Activated CD4-positive, alpha-beta T cell treated with anti-CD3 and anti-CD28 coated beads, Interleukin-2, amount 50 U/mL, for 48 hours (primary cell): Measurements from ENCODE around the gene RHBDL1.

Experiments used
- DNase-seq, 2 experiments: peaks; one replicate each; pipeline ENCODE4 v3.0.0-alpha.2; 2020

Gene RHBDL1

DNA sequence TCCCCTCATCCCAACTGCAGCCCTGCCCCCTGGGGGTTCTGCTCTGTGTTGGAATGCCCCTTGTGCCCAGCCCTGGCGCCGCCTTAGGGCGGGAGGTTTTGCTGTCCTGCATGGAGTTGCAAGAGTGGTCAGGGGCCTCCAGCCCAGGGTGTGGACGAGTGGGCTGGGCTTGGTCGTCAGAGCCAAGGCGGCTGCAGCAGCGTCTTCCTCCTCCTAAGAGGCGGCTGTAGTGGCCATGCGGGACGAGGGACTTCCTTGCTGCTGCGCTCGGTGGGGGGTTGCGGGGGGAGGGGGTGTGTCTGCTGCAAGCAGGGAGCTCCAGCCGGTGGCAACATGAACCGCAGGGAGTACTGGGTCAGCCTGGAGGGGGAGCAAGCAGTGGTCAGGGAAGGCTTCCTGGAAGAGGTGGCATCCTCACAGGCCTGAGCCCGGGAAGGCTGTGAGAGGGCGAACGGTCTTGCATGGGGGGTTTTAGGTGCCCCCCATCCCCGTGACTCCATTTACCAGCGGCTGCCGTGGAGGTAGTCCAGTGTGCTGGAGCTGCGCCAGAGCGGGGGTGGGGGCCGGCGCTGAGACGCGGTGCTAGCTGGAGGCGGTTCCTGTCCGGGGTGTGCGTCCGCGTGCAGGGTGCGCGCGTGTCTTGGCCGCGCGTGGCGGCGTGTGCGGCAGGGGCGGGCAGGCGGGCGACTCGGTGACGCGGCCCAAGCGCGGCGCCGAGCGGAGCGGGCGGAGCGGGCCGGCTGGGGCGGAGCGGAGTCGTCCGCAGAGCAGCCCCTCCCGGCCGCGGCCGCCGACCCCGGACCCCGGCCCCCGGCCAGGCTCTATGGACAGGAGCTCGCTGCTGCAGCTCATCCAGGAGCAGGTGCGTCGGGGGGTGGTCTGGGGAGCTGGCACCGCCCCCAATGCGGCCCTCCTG, at the start of gene RHBDL1:
TSS of gene RHBDL1 (plus strand) at position 704 of the 916 bp plus-strand sequence. CDS start at position 824, 120 bp downstream.
- DNase-seq: no peak

DNA sequence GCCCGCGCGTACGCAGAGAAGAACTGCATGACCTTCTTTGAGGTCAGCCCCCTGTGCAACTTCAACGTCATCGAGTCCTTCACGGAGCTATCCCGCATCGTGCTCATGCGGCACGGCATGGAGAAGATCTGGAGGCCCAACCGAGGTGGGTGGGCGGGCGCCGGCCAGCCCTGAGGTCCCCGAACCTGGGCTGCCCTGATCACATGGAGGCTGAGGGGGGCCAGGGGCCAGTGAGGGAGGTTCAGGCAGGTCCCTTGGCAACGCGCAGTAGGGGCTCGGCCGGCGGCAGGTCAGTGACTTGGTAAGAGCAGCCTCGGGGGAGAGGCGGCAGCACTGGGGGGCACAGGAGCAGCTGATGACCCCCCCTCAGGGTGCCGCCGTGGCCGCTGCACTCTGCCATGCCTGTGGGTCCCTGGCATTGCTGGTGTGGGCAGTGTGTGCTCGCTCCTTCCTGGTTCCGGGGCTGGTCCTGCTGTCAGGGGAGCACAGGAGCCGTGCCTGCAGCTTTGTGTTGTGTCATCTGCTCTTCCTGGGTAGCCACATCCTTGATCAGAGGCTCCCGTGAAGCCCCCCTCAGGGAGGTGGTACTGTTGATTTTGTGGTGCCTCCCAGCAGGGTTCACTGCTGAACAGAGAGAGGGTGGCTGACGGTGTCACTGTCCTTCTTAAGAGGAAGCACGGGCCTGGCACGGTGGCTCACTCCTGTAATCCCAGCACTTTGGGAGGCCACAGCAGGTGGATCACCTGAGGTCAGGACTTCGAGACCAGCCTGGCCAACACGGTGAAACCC, 49.3 kb upstream of the RHBDL1 start:
- no peak for DNase-seq

DNA sequence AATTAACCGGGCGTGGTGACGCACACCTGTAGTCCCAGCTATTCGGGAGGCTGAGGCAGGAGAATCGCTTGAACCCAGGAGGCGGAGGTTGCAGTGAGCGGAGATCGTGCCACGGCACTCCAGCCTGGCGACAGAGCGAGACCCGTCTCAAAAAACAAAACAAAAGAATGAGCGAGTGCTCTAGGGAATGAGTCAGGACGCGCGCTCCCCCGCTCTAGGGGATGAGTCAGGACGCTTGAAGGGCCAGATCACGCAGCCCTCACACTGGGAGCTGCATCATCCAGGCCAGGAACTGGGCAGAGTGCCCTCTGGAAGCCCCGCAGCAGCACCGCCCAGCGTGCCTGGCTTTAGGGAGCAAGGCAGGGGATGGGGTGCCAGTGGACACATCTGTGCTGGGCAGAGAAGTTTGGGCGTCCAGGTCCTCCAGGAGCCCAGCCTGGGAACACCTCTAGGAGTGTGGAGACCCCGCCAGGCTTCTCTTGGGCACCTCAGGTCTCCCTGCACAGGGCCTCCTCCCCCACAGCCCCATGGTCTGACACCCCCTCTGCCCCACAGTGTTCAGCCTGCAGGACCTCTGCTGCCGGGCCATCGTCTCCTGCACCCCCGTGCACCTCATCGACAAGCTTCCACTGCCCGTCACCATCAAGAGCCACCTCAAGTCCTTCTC, 48.6 kb upstream of the RHBDL1 start:
- DNase-seq: no peak

DNA sequence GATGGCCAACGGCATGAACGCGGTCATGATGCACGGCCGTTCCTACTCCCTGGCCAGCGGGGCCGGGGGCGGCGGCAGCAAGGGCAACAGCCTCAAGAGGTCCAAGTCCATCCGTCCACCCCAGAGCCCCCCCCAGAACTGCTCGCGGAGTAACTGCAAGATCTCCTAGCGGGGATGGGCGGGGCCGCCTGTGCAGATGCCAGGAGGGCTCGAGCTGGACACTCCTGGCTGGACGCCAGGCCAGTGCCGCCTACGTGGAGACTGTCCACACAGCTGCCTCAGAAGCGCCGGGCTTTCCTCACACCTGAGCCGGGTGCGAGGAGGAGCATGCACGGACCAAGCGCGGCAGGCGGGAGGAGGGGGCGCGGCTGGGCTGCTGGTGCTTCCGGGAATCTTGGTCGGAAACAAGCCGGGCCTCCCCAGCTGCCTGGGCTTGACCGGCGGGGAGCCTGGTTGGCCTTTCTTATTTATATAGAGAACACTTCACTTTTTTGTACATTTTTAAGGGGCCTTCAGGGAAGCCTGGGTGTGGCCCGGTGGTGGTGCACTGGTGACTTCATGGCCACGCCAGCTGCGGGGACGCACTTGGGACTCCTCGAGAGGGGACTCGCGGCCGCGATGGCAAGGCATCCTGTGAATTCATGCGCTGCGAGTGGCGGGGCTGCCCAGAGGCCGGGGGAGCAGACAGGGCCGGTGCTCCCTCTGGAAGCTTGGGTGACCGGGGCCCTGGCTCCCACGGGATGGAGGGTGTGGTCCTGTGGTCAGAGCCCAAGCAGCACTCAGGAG, 47.8 kb upstream of the RHBDL1 start:
- DNase-seq: no peak

DNA sequence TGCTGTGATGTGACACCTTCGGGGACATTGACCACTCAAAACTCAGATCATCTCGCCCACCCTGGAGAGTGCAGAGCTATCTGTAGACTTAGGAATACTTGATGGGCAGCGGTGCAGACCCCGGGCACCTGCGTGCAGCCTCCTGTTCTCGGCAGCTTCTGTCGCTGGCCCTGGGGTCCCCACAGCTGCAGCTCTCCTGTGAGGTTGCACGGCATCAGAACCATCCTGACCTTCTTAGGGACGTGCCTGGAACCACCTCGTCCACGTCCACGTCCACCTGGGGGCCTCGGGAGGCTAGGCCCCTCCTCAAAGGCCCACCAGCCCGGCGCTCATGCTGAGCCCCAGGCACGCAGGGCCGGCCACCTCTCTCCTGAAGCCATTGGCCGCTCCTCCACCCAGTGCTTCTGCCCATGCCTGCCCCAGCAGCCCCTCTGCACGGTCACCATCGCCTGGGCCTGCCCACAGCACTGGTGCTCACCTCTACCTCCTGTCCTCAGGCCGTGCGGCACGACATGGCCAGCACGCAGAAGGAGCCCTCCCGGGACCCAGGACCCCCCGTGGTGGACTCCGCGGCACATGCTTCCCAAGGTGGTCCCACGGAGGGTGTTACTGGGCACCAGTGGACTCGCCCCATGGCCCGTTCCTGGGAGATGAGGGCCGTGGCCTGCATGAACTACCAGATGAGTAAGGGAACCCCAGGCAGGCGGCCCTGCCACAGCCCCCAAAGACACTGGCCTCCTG, 47.0 kb upstream of the RHBDL1 start:
- DNase-seq: no peak

DNA sequence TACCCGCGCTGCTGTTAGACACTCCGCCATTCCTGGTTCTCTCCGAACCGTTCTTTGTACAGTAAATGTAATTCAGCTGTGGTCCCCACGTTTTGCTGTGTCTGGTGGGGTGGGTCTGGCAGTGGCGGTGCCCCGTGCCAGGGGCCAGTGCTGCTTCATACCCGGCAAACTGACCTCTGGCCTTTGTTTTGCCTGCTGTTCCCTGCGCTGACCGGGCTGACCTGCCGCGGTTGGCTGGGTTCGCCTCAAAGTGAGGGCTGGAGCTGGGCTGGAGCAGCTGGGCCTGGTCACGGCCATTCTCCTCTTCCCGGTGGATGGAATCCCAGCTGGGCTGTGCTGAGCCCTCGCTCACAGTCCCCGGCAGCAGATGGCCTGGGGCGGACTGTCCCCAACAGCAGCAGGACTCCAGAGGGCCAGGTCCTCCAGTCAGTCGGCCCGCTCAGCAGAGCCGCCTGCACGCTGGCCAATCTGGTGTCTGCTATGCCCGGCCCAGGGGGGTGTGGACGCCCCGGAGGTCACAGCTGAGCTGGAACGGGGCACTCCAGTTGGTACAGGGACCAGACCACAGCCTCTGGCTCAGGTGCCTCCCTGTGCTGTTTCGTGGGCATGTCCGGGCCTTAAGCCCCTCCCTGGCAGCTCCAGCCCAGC, 46.2 kb upstream of the RHBDL1 start:
- DNase-seq: no peak

DNA sequence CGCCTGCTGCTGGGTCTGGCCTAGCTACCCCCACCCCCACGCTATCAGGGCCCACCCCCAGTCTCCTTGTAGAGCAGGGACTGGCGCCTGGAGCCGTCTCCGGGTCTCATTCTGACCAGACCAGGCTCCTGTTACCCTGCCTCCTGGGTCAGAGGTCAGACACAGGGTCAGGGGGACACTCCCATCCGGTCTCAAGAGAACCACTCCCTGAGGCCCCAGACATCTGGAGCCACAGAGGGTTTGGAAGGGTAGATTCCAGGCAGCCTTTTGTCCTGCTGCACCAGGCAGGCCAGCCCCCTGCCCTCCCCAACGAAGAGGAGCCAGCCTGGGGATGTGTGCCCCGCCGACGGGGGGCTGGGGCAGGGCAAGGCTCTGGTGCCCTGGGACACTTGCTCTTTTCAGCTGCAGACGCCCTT, 45.6 kb upstream of the RHBDL1 start:
- DNase-seq: no peak

DNA sequence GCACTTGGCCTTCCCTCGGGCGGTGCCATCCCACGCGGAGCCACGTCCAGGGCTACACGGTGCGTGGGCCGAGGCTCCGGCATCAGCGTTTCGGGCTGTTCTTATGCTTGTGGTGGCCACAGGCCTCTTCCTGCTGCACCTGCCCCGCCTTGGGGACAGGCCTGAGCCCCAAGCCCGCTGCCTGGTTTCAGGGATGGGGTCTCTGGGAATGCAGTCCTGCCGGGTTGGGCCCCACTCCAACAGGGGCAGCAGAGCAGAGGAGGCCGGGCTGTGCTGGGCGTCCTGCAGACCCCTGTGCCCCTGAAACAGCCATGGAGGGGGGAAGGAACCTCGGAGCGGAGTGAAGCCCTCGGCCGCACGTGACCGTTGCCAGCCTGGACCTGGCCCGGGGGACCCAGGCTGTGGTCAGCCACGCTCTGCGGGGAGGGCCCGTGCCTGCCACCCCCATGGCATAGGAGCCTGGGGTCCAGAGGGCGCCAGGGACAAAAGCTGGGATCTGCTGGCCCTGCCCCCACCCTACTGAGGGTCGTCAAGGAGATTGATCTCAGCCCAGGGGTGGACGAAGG, 45.1 kb upstream of the RHBDL1 start:
- no peak for DNase-seq

DNA sequence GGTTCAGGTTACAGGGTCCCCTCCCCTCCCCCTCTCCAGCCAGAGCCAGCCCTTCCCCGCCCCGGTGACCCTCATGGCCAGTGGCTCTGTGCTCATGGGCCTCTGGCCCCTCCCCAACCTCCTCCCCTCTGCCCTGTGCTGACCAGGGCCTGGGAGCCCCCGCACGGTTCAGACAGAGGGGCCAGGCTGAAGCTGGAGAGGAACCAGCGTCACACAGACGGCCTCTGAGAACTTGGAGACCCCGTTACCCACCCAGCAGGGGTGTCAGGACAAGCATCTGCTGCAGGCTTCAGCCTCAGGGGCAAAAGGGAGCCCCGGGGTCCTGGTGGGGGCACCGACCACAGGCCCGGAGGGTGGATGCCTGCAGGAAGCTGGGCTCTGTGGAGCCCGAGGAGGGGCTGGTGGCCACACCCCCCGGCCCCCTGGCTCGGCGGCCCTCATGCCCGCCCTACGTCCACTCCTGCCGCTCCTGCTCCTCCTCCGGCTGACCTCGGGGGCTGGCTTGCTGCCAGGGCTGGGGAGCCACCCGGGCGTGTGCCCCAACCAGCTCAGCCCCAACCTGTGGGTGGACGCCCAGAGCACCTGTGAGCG, 44.6 kb upstream of the RHBDL1 start, which contains the start of gene WFIKKN1:
TSS of gene WFIKKN1 (plus strand) at position 171 of the 591 bp plus-strand sequence. CDS start at position 440, 269 bp downstream.
- no peak for DNase-seq

DNA sequence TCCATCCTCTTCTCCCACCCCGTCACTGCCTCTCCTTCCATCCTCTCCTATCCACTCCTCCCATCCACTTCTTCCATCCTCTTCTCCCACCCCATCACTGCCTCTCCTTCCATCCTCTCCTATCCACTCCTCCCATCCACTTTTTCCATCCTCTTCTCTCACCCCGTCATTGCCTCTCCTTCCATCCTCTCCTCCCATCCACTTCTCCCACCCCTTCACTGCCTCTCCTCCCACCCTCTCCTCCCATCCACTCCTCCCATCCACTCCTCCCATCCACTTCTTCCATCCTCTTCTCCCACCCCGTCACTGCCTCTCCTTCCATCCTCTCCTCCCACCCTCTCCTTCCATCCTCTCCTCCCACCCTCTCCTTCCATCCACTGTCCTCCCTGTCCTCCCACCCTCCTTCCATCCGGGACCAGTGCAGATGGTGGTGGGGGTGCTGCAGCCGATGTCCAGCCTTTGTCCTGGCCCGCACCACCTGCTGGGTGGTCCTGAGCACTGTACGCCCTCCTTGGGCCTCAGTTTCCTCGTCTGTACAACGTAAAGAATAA, 43.6 kb upstream of the RHBDL1 start:
- DNase-seq: no peak

DNA sequence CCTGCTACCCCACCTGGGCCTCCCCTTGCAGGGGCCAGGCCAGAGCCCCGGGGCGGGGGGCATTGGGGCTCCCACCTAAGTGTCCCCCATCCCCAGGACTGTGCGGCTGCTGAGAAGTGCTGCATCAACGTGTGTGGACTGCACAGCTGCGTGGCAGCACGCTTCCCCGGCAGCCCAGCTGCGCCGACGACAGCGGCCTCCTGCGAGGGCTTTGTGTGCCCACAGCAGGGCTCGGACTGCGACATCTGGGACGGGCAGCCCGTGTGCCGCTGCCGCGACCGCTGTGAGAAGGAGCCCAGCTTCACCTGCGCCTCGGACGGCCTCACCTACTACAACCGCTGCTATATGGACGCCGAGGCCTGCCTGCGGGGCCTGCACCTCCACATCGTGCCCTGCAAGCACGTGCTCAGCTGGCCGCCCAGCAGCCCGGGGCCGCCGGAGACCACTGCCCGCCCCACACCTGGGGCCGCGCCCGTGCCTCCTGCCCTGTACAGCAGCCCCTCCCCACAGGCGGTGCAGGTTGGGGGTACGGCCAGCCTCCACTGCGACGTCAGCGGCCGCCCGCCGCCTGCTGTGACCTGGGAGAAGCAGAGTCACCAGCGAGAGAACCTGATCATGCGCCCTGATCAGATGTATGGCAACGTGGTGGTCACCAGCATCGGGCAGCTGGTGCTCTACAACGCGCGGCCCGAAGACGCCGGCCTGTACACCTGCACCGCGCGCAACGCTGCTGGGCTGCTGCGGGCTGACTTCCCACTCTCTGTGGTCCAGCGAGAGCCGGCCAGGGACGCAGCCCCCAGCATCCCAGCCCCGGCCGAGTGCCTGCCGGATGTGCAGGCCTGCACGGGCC, 42.8 kb upstream of the RHBDL1 start:
- no peak for DNase-seq

DNA sequence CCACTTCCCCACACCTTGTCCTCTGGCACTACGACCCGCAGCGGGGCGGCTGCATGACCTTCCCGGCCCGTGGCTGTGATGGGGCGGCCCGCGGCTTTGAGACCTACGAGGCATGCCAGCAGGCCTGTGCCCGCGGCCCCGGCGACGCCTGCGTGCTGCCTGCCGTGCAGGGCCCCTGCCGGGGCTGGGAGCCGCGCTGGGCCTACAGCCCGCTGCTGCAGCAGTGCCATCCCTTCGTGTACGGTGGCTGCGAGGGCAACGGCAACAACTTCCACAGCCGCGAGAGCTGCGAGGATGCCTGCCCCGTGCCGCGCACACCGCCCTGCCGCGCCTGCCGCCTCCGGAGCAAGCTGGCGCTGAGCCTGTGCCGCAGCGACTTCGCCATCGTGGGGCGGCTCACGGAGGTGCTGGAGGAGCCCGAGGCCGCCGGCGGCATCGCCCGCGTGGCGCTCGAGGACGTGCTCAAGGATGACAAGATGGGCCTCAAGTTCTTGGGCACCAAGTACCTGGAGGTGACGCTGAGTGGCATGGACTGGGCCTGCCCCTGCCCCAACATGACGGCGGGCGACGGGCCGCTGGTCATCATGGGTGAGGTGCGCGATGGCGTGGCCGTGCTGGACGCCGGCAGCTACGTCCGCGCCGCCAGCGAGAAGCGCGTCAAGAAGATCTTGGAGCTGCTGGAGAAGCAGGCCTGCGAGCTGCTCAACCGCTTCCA, 42.0 kb upstream of the RHBDL1 start:
- no peak for DNase-seq

DNA sequence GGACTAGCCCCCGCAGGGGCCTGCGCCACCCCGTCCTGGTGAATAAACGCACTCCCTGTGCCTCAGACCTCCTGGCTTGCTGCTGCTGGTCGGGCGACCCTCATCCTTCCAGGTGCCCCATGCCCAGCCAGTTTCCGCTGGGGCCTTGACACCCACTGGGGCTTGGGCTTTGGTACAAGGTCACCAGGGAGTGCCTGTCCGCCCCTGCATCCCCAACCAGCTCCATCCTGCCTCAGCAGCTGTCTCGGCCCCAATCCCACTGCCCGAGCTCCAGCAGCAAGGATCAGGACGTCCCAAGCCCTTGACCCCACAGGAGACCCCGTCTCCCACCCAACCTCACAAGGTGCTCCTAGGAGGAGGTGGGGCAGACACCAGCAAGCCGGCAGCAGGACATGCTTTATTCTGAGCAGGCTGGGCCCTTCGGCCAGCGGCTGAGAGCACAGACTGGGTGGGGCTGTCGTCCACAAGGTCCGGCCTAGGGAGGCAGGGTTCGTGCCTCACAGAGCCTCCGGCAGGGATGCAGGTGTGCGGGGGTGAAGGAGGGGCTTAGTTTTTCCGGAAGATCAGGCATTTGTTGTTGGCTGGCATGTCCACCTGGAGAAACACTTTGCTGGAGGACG, 41.3 kb upstream of the RHBDL1 start:
- no peak for DNase-seq

DNA sequence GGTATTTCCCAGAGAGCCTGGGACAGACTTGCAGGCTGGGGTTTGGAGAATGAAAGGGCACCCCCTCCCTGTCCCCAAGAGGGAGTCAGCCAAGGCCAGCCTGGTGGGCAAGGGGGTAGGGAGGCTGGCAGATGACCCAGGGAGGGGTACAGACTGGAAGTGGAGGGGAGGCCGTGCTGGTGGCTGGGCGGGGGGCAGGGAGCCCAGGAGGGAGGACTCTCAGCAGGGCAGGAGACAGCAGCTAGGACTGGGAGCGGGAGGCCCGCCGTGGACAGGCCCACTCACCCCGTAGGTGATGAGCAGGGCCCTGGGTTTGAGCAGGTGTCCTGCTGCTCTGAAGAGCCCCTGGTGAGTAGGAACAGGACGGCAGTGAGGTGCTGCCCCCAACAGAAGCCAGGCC, 40.5 kb upstream of the RHBDL1 start:
- no peak for DNase-seq

DNA sequence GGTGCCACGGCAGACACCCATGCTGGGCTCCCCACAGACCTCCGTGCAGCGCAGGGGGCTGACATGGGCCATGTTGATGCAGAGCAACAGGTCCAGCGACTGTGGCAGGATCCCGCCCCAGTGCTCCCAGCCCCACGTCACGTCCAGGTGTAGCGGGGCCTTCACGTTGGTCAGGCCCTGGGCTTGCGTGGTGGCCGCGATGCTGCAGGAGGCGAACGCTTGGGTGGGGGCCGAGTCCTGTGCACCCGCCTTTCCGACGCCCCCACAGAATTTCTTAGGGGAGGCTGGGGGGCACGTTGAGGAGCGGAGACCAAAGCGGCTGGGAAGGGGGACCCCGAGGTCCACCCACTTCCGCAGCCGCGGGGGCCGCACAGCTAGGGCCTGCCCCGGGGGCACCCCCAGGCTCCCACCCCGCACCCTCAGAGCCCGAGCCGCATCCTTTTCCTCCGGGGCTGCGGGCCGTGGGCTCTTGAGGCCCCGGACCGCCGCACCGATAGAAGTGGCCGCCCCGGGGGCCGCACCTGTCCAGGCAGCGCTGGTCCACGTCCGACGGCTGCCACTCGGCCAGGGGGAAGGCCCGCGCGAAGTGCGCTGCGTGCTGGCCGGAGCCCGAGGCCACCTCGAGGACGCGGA, 39.8 kb upstream of the RHBDL1 start:
- DNase-seq: peak in 1 of 2 experiments; percentile 29

DNA sequence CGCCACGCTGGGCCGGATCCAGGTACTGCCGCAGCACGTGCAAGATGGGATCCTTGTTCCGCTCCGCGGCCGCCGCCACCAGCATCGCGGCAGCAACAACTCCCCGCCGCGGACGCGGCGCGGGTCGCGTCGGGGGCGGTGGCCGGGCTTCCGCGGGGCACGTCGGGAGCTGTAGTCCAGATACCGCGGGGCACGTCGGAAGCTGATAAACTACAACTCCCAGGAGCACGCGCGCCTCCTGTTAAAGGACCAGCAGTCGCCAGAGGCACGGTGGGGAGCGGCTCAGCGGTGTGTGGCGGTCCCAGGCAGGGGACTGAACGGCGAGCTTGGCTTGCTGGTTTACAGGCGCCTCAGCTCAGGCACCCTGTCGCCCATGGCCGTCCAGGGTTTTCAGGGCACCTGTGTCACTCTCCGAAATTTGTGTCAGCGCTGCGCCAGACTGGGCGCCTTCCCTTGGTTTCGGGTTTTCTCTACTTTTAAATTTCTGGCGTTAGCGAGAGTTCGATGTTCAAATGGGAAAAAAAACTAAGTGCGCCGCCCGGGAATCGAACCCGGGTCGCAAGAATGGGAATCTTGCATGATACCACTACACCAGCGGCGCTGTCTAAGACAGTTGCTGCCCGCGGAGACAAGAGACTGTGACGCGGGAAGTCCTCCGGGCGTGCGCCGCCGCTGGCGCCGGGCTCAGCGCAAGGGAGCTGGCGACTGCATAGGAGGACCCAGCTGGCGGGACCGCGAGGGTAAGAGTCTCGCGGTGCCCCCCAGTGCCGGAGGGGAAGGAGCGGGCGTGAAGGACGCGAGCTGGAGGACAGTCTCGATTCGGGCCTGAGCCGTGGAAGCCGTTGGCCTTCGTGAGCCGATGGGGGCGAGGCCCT, 39.0 kb upstream of the RHBDL1 start, which contains the start of gene METTL26:
TSS of gene METTL26 (minus strand) at position 100 of the 875 bp plus-strand sequence. CDS start at position 85, 15 bp downstream.
- DNase-seq: peak; percentile 92 to 94
